Brain microvascular endothelial cell (primary cell): ENCODE results near the gene OR2V1.
A peak's percentile ranks its signal among the peaks of the same experiment; 100 is the strongest.
"Not testable (repeated sequence)": the region's sequence is repeated elsewhere in the genome, so short reads cannot be mapped to it uniquely, and the experiment has no call there.

Experiments
- DNase-seq: peaks from one replicate; pipeline ENCODE4 v3.0.0-alpha.2; 2020
- H3K27ac ChIP-seq: fragments of 250-450 bp; sonication (Bioruptor Pico); 2 replicates; pipeline ENCODE4 v1.5.1; 2020; ENCODE audit warnings: mild to moderate bottlenecking, moderate library complexity
- H3K27me3 ChIP-seq: fragments of 250-450 bp; sonication (Bioruptor Pico); replicated peaks from 2 replicates; pipeline ENCODE4 v1.5.1; 2020; ENCODE audit warnings: mild to moderate bottlenecking
- H3K36me3 ChIP-seq: fragments of 250-450 bp; sonication (Bioruptor Pico); replicated peaks from 2 replicates; pipeline ENCODE4 v1.5.1; 2020; ENCODE audit warnings: mild to moderate bottlenecking
- H3K4me3 ChIP-seq: 2 replicates; pipeline ENCODE4 v1.5.1; 2011; ENCODE audit warnings: low read depth, mild to moderate bottlenecking, control low read depth, low read length, moderate library complexity
- in situ Hi-C: cut with HindIII; loops from 2 replicates; pipeline ENCODE4 v1.10.0; 2017; ENCODE audit warnings: low sequenced_read_pairs, low pct_ligation_motif_present
- TF ChIP-seq, protein P1 (sequence below): IDR thresholded peaks from 2 replicates; pipeline ENCODE4 v1.5.1; 2011; ENCODE audit warnings: low read depth, mild to moderate bottlenecking, moderate library complexity, low read length, control low read depth, inconsistent platforms; ENCODE audit errors: missing control alignments

The OR2V1 gene

DNA sequence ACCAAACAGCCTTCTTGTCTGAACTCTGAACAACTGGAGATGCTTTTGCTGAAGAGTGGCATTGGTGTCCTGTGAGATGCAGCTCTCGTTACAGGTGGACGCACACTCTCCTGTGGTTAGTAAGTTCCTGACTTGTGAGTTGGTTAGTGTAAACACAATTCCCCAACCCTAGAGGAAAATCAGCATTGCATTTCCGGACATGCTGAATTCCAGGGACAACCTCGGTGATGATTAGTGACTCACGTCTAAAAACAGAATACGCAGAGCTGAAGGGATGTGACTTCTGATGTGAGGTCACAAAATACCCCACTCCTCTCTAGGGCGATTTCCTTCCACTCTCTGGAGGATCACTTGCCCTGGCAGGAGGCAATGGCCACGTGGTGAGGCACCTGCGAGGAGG lies 21.4 kb upstream of the OR2V1 start:
- H3K27me3 ChIP-seq, result no peaks in the 10 kb centered on the region
- H3K36me3 ChIP-seq, result no peaks in the 10 kb centered on the region
- peak; percentile 70 for DNase-seq

GRCh38 chr5:181151146-181151545 lies 20.2 kb upstream of the OR2V1 start:
- Histone ChIP-seq H3K27me3 (no peaks in the 10 kb centered on the region), H3K4me3 (no peak overlapping the region), H3K27ac (no peak overlapping the region), H3K36me3 (no peaks in the 10 kb centered on the region)
- no peak for DNase-seq
- in situ Hi-C loops, result no loop called here
- TF ChIP-seq, protein P1, sequence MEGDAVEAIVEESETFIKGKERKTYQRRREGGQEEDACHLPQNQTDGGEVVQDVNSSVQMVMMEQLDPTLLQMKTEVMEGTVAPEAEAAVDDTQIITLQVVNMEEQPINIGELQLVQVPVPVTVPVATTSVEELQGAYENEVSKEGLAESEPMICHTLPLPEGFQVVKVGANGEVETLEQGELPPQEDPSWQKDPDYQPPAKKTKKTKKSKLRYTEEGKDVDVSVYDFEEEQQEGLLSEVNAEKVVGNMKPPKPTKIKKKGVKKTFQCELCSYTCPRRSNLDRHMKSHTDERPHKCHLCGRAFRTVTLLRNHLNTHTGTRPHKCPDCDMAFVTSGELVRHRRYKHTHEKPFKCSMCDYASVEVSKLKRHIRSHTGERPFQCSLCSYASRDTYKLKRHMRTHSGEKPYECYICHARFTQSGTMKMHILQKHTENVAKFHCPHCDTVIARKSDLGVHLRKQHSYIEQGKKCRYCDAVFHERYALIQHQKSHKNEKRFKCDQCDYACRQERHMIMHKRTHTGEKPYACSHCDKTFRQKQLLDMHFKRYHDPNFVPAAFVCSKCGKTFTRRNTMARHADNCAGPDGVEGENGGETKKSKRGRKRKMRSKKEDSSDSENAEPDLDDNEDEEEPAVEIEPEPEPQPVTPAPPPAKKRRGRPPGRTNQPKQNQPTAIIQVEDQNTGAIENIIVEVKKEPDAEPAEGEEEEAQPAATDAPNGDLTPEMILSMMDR, result no peak

More for the DNA sequence above, 21.4 kb upstream of the OR2V1 start:
- H3K27ac ChIP-seq, result no peak overlapping the region
- H3K4me3 ChIP-seq, result no peak overlapping the region
- in situ Hi-C loops, result no loop called here
- TF ChIP-seq, protein P1, result no peak

- no peak overlapping the region for H3K4me3 ChIP-seq
- no peak overlapping the region for H3K27ac ChIP-seq
- in situ Hi-C loops, result no loop called here
- H3K27me3 ChIP-seq, result no peaks in the 10 kb centered on the region
- DNase-seq, result no peak
- H3K36me3 ChIP-seq, result no peaks in the 10 kb centered on the region
- TF ChIP-seq, protein P1, result no peak
Observed at GRCh38 chr5:181149806-181150733, 19.1 kb upstream of the OR2V1 start.

GRCh38 chr5:181149355-181149754 lies 18.4 kb upstream of the OR2V1 start:
- H3K27ac ChIP-seq, result no peak overlapping the region
- H3K36me3 ChIP-seq, result no peaks in the 10 kb centered on the region
- TF ChIP-seq, protein P1, result no peak
- no peak for DNase-seq
- H3K4me3 ChIP-seq, result no peak overlapping the region
- in situ Hi-C loops, result no loop called here
- no peaks in the 10 kb centered on the region for H3K27me3 ChIP-seq

DNA sequence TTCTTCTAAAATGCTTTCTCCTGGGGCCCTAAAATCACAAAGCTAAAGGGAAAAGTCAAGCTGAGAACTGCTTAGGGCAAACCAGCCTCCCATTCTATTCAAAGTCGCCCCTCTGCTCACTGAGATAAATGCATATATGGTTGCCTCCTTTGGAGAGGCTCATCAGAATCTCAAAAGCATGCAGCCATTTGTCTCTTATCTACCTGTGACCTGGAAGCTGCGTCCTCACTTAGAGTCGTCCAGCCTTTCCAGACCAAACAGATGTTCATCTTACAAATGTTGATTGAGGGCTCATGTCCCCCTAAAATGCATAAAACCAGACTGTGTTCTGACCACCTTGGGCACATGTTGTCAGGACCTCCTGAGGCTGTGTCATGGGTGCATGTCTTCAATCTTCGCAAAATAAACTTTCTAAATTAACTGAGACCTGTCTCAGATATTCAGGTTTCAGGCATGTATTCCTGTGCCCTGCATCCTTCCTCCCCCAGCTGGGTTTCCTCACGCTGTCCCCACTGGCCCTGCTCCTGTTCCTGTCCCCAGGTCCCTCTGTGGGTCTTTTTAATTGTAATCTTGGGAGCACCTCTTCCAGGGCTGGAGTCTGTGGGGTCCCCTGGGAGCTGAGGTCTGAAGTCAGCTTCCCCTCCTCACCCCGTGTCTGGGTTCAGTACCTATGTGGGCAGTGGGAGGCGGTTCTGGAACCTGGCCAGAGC lies 16.1 kb upstream of the OR2V1 start, which contains the start of gene OR2V2:
Gene OR2V2 (plus strand): TSS at position 660 of the 710 bp plus-strand sequence. CDS start 7,357 bp downstream, outside the sequence.
- in situ Hi-C loops, DNase-seq, H3K27me3 ChIP-seq, H3K27ac ChIP-seq, H3K4me3 ChIP-seq, H3K36me3 ChIP-seq: not testable (repeated sequence)

GRCh38 chr5:181145133-181145532 lies 14.2 kb upstream of the OR2V1 start:
- no peaks in the 10 kb centered on the region for H3K36me3 ChIP-seq
- no peaks in the 10 kb centered on the region for H3K27me3 ChIP-seq
- no peak for DNase-seq
- in situ Hi-C loops, result no loop called here
- TF ChIP-seq, protein P1, result no peak
- H3K27ac ChIP-seq, result no peak overlapping the region
- no peak overlapping the region for H3K4me3 ChIP-seq
